Neutrophil (primary cell): ENCODE measurements around the gene KDM6A.

ENCODE experiments used
- H3K27ac ChIP-seq: fragments of 200-600 bp; sonication (generic); 2 replicates; pipeline ENCODE4 v1.5.1; 2016; ENCODE audit warnings: mild to moderate bottlenecking, moderate library complexity
- H3K27me3 ChIP-seq: fragments of 200-600 bp; sonication (generic); 2 replicates; pipeline ENCODE4 v1.6.0; 2016; ENCODE audit warnings: mild to moderate bottlenecking
- H3K36me3 ChIP-seq: fragments of 200-600 bp; sonication (generic); 2 replicates; pipeline ENCODE4 v1.5.1; 2017
- H3K4me1 ChIP-seq, 2 experiments: fragments of 200-600 bp in 1 of 2; sonication (generic) in 1 of 2; 1 replicate in 1 of 2; 2 replicates in 1 of 2; pipeline versions ENCODE4 v1.5.1 to v1.6.1; 2013 to 2016; ENCODE audit warnings: low read depth in 1 of 2, low read length in 1 of 2, mild to moderate bottlenecking in 1 of 2, moderate library complexity in 1 of 2; ENCODE audit not compliant: control insufficient read depth in 1 of 2, insufficient read depth in 1 of 2
- H3K4me3 ChIP-seq, 2 experiments: fragments of 200-600 bp in 1 of 2; sonication (generic) in 1 of 2; 1 replicate in 1 of 2; 2 replicates in 1 of 2; pipeline ENCODE4 v1.5.1; 2013 to 2016; ENCODE audit warnings: low read depth in 1 of 2, low read length in 1 of 2, mild to moderate bottlenecking in 1 of 2, moderate library complexity in 1 of 2
- H3K9me3 ChIP-seq: fragments of 200-600 bp; sonication (generic); 2 replicates; pipeline ENCODE4 v1.5.1; 2016
- TF ChIP-seq, protein P1 (sequence below): fragments of 200-600 bp; sonication (generic); IDR thresholded peaks from 2 replicates; pipeline ENCODE4 v1.5.1; 2016; ENCODE audit warnings: antibody characterized with exemption

The KDM6A gene

DNA sequence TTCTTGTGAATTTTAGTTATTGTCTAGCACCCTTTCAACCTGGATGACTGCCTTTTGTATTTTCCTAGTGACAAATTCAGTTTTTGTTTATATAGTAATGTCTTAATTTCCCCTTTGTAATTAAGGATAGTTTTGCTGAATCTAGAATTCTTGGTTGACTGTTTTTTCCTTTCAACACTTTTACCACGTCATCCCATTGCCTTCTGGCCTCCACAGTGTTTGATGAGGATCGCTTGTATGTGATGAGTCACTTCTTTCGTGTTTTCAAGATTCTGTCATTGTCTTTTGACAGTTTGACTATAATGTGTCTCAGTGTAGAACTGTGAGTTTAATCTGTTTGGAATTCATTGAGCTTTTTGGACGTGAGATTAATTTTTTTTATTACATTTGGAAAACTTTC lies 30.1 kb downstream of the KDM6A start:
- Histone ChIP-seq H3K9me3 (no peaks in the 10 kb centered on the region), H3K4me3 (no peak overlapping the region), H3K27ac (no peak overlapping the region), H3K36me3 (no peaks in the 10 kb centered on the region), H3K27me3 (no peaks in the 10 kb centered on the region), H3K4me1 (peaks cover 22 to 56% of the 10 kb centered on the region in 2 experiments)
- TF ChIP-seq, protein P1, sequence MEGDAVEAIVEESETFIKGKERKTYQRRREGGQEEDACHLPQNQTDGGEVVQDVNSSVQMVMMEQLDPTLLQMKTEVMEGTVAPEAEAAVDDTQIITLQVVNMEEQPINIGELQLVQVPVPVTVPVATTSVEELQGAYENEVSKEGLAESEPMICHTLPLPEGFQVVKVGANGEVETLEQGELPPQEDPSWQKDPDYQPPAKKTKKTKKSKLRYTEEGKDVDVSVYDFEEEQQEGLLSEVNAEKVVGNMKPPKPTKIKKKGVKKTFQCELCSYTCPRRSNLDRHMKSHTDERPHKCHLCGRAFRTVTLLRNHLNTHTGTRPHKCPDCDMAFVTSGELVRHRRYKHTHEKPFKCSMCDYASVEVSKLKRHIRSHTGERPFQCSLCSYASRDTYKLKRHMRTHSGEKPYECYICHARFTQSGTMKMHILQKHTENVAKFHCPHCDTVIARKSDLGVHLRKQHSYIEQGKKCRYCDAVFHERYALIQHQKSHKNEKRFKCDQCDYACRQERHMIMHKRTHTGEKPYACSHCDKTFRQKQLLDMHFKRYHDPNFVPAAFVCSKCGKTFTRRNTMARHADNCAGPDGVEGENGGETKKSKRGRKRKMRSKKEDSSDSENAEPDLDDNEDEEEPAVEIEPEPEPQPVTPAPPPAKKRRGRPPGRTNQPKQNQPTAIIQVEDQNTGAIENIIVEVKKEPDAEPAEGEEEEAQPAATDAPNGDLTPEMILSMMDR: no peak

DNA sequence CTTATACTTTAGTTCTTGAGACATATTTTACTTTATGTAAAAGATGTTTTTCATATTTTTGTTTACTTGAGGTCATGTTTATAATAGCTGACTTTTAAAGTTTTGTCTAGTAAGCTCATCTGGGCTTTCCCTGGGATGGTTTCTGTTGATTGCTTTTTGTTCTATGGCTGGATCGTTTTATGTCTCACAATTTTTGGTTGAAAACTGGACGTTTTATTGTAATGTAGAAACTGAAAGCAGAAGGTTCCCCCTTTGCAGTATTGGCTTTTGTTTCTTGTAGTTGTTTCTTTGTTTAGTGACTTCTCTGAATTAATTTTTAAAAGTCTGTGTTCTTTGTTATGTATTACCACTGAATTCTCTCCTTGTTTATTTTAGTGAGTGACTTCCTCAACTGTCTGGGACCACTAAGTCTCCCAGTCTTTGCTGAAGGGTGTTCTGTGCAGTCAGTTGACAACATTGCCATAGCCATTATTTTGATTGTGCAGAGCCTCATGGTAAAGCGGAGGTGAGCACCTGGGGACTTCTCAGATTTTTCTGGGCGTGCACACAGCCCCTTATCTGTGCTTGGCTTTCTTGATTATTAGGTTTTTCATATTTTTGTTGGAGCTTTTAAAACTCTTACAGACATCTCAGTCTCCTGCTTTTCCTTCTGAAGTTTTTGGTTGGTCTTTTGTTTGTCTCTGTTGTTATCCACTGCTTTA lies 31.0 kb downstream of the KDM6A start:
- Histone ChIP-seq H3K27me3 (no peaks in the 10 kb centered on the region), H3K4me3 (no peak overlapping the region), H3K36me3 (no peaks in the 10 kb centered on the region), H3K9me3 (no peaks in the 10 kb centered on the region), H3K4me1 (peaks cover 22 to 56% of the 10 kb centered on the region in 2 experiments), H3K27ac (peak overlapping the region; percentile 47)
- TF ChIP-seq, protein P1: no peak

DNA sequence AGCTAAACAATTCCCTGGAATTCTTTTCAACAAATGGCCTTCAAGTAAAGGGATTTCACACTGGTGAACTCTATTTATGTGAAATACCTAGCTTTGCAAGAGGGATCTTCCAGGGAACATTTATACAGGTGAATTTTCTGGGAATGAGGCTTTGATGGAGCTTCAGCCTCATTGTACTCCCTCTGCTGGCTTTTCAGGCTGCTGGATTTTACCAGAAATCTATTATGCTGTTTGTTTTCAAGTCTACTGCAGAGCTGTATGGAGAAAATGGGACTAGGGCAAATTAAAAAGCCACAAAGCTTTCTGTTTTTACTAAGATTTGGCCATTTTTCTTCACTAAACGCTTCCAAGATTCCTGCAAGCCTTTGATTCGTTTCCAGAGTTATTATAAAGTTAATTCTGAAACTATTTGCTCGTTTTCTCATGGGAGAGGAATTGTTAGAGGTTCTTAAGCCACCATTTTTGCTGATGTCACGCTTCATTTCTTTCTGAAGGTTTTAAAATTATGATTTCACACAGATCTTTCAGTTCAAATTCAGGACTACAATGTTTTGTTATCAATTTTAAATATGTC lies 31.6 kb downstream of the KDM6A start:
- H3K4me1 ChIP-seq: peaks cover 25 to 56% of the 10 kb centered on the region in 2 experiments
- TF ChIP-seq, protein P1: no peak
- H3K4me3 ChIP-seq: no peak overlapping the region
- peak overlapping the region; percentile 47 for H3K27ac ChIP-seq
- H3K27me3 ChIP-seq: no peaks in the 10 kb centered on the region
- H3K9me3 ChIP-seq: no peaks in the 10 kb centered on the region
- H3K36me3 ChIP-seq: no peaks in the 10 kb centered on the region

DNA sequence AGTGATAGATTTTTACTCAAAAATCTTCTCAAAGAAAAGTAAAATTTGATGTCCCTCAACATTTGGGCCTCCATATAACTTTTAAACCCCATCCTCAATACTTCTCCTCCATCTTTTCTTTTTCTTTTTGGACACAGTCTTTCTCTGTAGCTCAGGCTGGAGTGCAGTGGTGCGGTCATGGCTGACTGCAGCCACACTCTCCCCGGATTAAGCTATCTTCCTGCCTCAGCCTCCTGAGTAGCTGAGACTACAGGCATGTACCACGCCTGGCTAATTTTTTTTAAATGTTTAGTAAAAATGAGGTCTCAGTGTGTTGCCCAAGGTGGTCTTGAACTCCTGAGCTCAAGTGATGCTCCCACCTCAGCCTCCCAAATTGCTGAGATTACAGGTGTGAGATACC lies 33.1 kb downstream of the KDM6A start:
- Histone ChIP-seq H3K4me1 (peaks cover 23 to 59% of the 10 kb centered on the region in 2 experiments), H3K9me3 (no peaks in the 10 kb centered on the region), H3K27me3 (no peaks in the 10 kb centered on the region), H3K36me3 (no peaks in the 10 kb centered on the region), H3K27ac (no peak overlapping the region), H3K4me3 (no peak overlapping the region)
- TF ChIP-seq, protein P1: no peak

DNA sequence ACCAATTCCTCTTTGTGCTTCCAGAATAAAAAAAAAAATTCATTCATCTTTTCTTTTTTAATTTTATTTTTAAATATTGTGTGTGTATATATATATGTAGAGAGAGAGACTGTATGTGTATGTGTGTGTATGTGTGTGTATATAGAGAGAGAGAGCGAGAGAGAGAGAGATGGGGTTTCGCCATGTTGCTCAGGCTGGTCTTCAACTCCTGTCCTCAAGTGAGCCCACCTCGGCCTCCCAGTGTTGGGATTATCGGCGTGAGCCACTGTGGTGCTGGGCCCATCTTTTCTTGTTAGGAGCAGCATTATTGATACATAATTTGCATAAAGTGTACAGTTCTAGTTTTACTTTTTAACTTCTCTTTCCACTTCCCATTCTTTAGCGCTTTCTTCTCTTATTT lies 33.6 kb downstream of the KDM6A start:
- Histone ChIP-seq H3K4me3 (no peak overlapping the region), H3K4me1 (peaks cover 23 to 59% of the 10 kb centered on the region in 2 experiments), H3K36me3 (no peaks in the 10 kb centered on the region), H3K27me3 (no peaks in the 10 kb centered on the region), H3K27ac (peak overlapping the region; percentile 51), H3K9me3 (no peaks in the 10 kb centered on the region)
- TF ChIP-seq, protein P1: no peak
